Tibial nerve (tissue), 3 donors: ENCODE measurements around the gene KLHL26.

Experiments used
- CTCF ChIP-seq, 5 experiments: fragments of 200-600 bp in 3 of 5; fragments of 450-650 bp in 2 of 5; sonication (generic) in 3 of 5; IDR thresholded peaks; one replicate each; pipeline ENCODE4 v1.5.1; 2016 to 2019; ENCODE audit warnings: antibody characterized with exemption in 5 of 5, mild to moderate bottlenecking in 3 of 5, moderate library complexity in 2 of 5
- POLR2A ChIP-seq, 2 donors: fragments of 450-650 bp; IDR thresholded peaks; one replicate each; pipeline ENCODE4 v1.6.1; 2017; ENCODE audit warnings: antibody characterized with exemption in 2 of 2, mild to moderate bottlenecking in 2 of 2, moderate library complexity in 2 of 2

DNA sequence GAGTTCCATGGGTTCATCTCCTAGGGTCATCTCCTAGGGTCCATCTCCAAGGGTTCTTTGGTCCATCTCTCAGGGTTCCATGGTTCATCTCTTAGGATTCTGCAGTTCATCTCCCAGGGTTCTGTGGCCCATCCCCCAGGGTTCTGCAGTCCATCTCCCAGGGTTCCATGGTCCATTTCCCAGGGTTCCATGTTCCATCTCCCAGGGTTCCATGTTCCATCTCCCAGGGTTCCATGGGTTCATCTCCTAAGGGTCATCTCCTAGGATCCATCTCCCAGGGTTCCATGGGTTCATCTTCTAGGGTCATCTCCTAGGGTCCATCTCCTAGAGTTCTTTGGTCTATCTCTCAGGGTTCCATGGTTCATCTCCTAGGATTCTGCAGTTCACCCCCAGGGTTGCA is 19.3 kb upstream of the KLHL26 start:
- TF ChIP-seq POLR2A (IDR thresholded peaks at IDR 0.05) (no peak), CTCF (IDR thresholded peaks at IDR 0.05) (no peak)
